SK-N-SH treated with all-trans-retinoic acid at 6 μM for 48 hours (cell line): ENCODE results near the gene PKIG.

Source experiments
- ATAC-seq: fragments of 200-7000 bp; cut with Tn5 transposase; 3 replicates; pipeline ENCODE4 v1.9.1; 2020; ENCODE audit warnings: mild to moderate bottlenecking, moderate library complexity
- ESRRG ChIP-seq: fragments of 250-450 bp; sonication (Bioruptor Pico); IDR thresholded peaks from 2 replicates; pipeline ENCODE4 v1.6.1; 2021; ENCODE audit warnings: mild to moderate bottlenecking
- ISL1 ChIP-seq: fragments of 250-450 bp; sonication (Bioruptor Pico); IDR thresholded peaks from 2 replicates; pipeline ENCODE4 v2.1.2; 2022; ENCODE audit warnings: mild to moderate bottlenecking, moderate library complexity
- OSR1 ChIP-seq: fragments of 250-450 bp; sonication (Bioruptor Pico); IDR thresholded peaks from 2 replicates; pipeline ENCODE4 v1.8.0; 2022; ENCODE audit warnings: moderate library complexity, mild to moderate bottlenecking, inconsistent platforms
- PPARA ChIP-seq: fragments of 250-450 bp; sonication (Bioruptor Pico); IDR thresholded peaks from 2 replicates; pipeline ENCODE4 v1.5.0; 2020; ENCODE audit warnings: mild to moderate bottlenecking, borderline replicate concordance
- RARB ChIP-seq: fragments of 250-450 bp; sonication (Bioruptor Pico); IDR thresholded peaks from 2 replicates; pipeline ENCODE4 v1.8.0; 2021; ENCODE audit warnings: mild to moderate bottlenecking, moderate library complexity
- SNAI2 ChIP-seq: fragments of 250-450 bp; sonication (Bioruptor Pico); IDR thresholded peaks from 2 replicates; pipeline ENCODE4 v1.5.0; 2020; ENCODE audit warnings: mild to moderate bottlenecking, moderate library complexity
- TOX ChIP-seq: fragments of 250-450 bp; sonication (Bioruptor Pico); IDR thresholded peaks from 2 replicates; pipeline ENCODE4 v1.8.0; 2021; ENCODE audit warnings: mild to moderate bottlenecking, moderate library complexity, borderline replicate concordance
- ZC3H10 ChIP-seq: fragments of 250-450 bp; sonication (Bioruptor Pico); IDR thresholded peaks from 2 replicates; pipeline ENCODE4 v1.5.1; 2021; ENCODE audit warnings: mild to moderate bottlenecking, moderate library complexity
- ZFP3 ChIP-seq: fragments of 250-450 bp; sonication (Bioruptor Pico); IDR thresholded peaks from 2 replicates; pipeline ENCODE4 v1.5.0; 2020; ENCODE audit warnings: mild to moderate bottlenecking, moderate library complexity
- ZFP30 ChIP-seq: fragments of 450-650 bp; formaldehyde crosslinking; IDR thresholded peaks from 2 replicates; pipeline ENCODE4 v1.5.0; 2022; ENCODE audit warnings: mild to moderate bottlenecking, moderate library complexity
- ZNF565 ChIP-seq: fragments of 450-650 bp; formaldehyde crosslinking; conservative IDR thresholded peaks from 2 replicates; pipeline ENCODE4 v1.5.0; 2020; ENCODE audit warnings: low read depth, mild to moderate bottlenecking, moderate library complexity
- ZNF8 ChIP-seq: fragments of 450-650 bp; formaldehyde crosslinking; IDR thresholded peaks from 2 replicates; pipeline ENCODE4 v1.5.0; 2020; ENCODE audit warnings: mild to moderate bottlenecking, moderate library complexity
- TF ChIP-seq, protein P1 (sequence below): fragments of 250-450 bp; sonication (Bioruptor Pico); IDR thresholded peaks from 2 replicates; pipeline ENCODE4 v1.8.0; 2020; ENCODE audit warnings: mild to moderate bottlenecking, moderate library complexity, borderline replicate concordance
- TF ChIP-seq, protein P2 (sequence below): fragments of 250-450 bp; sonication (Bioruptor Pico); IDR thresholded peaks from 2 replicates; pipeline ENCODE4 v1.5.1; 2021; ENCODE audit warnings: mild to moderate bottlenecking, moderate library complexity
- TF ChIP-seq, protein P3 (sequence below): fragments of 250-450 bp; sonication (Bioruptor Pico); IDR thresholded peaks from 2 replicates; pipeline ENCODE4 v1.5.1; 2020; ENCODE audit warnings: low read depth, mild to moderate bottlenecking, moderate library complexity
- TF ChIP-seq, protein P4 (sequence below): fragments of 250-450 bp; sonication (Bioruptor Pico); IDR thresholded peaks from 2 replicates; pipeline ENCODE4 v1.8.0; 2021; ENCODE audit warnings: low read depth, mild to moderate bottlenecking, moderate library complexity, borderline replicate concordance

The PKIG gene

DNA sequence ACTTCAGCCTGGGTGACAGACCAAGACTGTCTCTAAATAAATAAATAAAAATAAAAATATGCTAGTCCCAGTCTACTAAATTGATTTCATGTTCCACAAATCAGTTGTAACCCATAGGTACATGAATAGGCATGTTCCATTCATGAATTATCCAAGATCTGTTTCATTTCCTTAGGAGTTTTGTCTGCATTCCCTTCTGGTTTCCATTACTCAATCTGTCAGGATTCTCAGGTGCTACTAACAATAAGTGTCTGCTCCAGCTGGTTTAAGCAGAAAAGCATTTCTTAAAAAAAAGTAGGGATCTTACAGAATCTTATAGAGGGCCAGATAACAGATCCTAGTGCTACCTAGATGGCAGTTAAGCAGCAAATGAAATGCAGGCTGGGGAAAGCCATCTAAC lies 15.6 kb upstream of the PKIG start:
- TF ChIP-seq ZNF565 (CRISPR knock-in tag) = no peak
- no peak for TF ChIP-seq ZNF8 (CRISPR knock-in tag)
- TF ChIP-seq SNAI2 (CRISPR knock-in tag) = no peak
- TF ChIP-seq, protein P1, sequence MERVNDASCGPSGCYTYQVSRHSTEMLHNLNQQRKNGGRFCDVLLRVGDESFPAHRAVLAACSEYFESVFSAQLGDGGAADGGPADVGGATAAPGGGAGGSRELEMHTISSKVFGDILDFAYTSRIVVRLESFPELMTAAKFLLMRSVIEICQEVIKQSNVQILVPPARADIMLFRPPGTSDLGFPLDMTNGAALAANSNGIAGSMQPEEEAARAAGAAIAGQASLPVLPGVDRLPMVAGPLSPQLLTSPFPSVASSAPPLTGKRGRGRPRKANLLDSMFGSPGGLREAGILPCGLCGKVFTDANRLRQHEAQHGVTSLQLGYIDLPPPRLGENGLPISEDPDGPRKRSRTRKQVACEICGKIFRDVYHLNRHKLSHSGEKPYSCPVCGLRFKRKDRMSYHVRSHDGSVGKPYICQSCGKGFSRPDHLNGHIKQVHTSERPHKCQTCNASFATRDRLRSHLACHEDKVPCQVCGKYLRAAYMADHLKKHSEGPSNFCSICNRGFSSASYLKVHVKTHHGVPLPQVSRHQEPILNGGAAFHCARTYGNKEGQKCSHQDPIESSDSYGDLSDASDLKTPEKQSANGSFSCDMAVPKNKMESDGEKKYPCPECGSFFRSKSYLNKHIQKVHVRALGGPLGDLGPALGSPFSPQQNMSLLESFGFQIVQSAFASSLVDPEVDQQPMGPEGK (CRISPR knock-in tag) = no peak

DNA sequence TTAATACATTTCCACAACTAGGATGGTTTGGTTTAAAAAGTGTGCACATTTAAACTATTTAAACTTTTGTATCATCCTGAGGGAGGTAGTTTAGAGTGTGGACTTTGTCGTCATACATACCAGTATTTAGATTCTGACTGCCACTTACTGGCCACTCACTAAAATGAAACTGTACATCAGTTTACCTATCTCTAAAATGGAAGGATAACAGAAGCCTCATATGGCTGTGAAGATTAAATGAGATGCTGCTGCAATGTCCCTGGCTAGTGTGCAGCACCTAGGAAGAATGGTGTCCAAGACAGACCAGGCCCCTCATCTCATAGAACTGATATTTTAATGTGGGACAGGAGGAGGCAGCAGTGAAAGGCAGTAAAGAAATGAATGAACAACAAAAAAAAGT lies 12.0 kb upstream of the PKIG start:
- TF ChIP-seq ZFP30 (CRISPR knock-in tag) (no peak), RARB (CRISPR knock-in tag) (no peak), TOX (CRISPR knock-in tag) (no peak)
- ATAC-seq = no peak

More for the DNA sequence above, 15.6 kb upstream of the PKIG start:
- ATAC-seq = no peak

DNA sequence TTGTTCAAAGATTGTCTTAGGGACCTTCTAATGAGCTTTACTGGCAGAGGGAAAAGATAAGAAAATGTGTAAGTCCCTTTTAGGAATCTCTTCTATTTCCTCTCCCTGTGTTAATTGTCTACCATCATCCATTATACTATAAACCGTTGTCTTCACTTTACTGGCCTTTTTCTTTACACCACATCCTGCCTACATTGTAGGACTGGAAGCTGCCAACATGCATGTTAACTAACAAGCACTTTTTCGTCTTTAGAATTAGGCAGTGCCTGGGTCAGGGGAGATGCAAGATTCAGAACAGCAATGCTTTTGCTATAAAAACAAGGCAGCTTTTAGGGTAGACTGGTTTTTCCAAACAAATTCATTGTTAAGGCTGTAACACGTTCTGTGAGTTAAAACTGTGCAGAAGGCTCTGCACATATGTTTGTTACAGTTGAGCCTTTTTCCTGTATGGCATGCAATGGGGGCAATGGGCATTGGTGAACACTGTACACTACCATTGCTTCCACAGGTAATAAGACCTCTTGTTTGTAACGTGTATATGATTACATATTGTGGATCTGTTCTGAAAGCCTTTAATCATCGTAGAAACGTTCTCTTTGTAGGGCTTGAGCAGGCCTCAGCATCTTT lies 10.9 kb upstream of the PKIG start:
- no peak for TF ChIP-seq ZFP3 (CRISPR knock-in tag)
- TF ChIP-seq PPARA (CRISPR knock-in tag) = no peak
- no peak for TF ChIP-seq TOX (CRISPR knock-in tag)
- TF ChIP-seq RARB (CRISPR knock-in tag) = no peak
- no peak for TF ChIP-seq OSR1 (CRISPR knock-in tag)
- TF ChIP-seq ZC3H10 (CRISPR knock-in tag) = no peak
- no peak for TF ChIP-seq ISL1 (CRISPR knock-in tag)
- no peak for TF ChIP-seq ESRRG (CRISPR knock-in tag)
- TF ChIP-seq, protein P2, sequence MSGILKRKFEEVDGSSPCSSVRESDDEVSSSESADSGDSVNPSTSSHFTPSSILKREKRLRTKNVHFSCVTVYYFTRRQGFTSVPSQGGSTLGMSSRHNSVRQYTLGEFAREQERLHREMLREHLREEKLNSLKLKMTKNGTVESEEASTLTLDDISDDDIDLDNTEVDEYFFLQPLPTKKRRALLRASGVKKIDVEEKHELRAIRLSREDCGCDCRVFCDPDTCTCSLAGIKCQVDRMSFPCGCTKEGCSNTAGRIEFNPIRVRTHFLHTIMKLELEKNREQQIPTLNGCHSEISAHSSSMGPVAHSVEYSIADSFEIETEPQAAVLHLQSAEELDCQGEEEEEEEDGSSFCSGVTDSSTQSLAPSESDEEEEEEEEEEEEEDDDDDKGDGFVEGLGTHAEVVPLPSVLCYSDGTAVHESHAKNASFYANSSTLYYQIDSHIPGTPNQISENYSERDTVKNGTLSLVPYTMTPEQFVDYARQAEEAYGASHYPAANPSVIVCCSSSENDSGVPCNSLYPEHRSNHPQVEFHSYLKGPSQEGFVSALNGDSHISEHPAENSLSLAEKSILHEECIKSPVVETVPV = no peak
- TF ChIP-seq, protein P3, sequence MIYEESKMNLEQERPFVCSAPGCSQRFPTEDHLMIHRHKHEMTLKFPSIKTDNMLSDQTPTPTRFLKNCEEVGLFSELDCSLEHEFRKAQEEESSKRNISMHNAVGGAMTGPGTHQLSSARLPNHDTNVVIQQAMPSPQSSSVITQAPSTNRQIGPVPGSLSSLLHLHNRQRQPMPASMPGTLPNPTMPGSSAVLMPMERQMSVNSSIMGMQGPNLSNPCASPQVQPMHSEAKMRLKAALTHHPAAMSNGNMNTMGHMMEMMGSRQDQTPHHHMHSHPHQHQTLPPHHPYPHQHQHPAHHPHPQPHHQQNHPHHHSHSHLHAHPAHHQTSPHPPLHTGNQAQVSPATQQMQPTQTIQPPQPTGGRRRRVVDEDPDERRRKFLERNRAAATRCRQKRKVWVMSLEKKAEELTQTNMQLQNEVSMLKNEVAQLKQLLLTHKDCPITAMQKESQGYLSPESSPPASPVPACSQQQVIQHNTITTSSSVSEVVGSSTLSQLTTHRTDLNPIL (CRISPR knock-in tag) = no peak
- TF ChIP-seq, all 23 proteins: peak for 0
- ATAC-seq = no peak

DNA sequence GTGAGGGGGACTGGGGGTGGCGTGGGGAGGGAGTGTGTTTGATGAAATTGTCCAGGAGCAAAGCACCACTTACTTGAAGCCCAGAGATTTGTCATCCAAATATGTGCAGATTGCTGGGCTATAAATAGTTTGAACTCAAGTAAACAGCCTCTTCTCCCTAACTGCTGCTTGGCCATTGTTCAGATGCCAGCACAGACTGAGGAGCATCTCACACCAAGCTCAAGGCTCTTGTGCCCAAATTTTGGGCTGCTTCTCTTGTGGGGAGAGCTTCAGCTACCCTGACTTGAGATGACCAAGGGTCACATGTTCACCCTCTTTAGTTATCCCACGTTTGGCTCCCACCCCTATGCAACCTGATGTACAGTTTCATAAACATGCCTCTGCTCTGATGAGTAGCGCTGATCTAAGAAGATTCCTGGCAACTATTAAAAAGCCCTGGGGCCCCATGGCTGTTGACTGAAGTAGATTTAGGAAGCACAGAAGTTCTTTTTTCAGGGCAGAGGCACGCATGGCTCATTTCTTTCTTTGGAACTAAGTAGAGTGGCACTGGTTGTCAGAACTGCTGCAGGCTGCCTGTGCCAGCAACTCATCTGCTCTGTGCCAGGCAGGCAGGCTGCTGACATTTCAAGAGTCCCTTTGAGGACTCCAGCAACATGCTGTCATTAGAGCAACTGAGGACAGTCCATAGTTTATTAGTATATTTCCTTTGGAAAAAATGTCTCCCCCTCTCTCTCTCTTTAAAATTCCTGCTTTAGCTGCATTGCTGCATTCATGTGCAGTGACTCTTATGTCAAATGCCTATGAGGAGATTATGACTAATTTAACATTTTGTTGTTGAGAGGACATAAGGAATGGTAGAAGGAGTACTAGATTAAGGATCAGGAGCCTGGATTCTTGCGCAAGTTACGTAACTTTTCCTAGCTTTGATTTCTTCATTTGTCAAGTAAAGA lies 9.6 kb upstream of the PKIG start:
- TF ChIP-seq, protein P1 (CRISPR knock-in tag) = no peak
- TF ChIP-seq ISL1 (CRISPR knock-in tag) = peak; percentile 64
- peak; percentile 84 for ATAC-seq

DNA sequence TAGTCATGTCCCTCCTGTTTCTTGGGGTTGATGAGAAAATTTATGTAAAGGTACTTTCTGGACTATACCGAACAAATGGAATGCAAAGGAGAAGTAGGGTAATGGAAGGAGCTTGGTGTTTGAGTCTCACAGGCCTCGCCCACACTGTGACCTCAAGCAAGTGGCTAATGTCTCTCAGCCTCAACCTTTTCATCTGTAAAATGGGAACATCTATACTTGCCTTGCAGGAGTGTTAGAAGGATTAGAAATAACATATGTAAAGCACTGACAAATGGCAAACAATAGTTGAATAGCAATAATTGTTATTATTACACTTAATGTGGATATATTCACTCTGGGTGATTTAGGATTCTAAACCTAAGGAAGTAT lies 8.9 kb upstream of the PKIG start:
- TF ChIP-seq, protein P1 (CRISPR knock-in tag) = no peak
- TF ChIP-seq, protein P4, sequence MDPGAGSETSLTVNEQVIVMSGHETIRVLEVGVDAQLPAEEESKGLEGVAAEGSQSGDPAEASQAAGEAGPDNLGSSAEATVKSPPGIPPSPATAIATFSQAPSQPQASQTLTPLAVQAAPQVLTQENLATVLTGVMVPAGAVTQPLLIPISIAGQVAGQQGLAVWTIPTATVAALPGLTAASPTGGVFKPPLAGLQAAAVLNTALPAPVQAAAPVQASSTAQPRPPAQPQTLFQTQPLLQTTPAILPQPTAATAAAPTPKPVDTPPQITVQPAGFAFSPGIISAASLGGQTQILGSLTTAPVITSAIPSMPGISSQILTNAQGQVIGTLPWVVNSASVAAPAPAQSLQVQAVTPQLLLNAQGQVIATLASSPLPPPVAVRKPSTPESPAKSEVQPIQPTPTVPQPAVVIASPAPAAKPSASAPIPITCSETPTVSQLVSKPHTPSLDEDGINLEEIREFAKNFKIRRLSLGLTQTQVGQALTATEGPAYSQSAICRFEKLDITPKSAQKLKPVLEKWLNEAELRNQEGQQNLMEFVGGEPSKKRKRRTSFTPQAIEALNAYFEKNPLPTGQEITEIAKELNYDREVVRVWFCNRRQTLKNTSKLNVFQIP = 0 out of 2 replicates have a peak, but pooled peaks have one; percentile 38
- TF ChIP-seq, all 23 proteins: peak for 1
- ATAC-seq = no peak
